GM13977 (cell line): ENCODE results near the gene AP2S1.

Source experiments
- DNase-seq: peaks from one replicate; pipeline ENCODE4 v3.0.0; 2012; ENCODE audit warnings: low spot score
- CTCF ChIP-seq: IDR thresholded peaks from 2 replicates; pipeline ENCODE4 v1.5.1; 2012; ENCODE audit warnings: mild to moderate bottlenecking, control low read depth; ENCODE audit not compliant: insufficient read depth; ENCODE audit errors: extremely low read depth, missing control alignments
- in situ Hi-C: fragments of 300-500 bp; cut with MboI; formaldehyde crosslinking; loops from one replicate; pipeline ENCODE4 v1.12.0; 2022; ENCODE audit warnings: low sequenced_read_pairs, low pct_unique_long_range_greater_than_20kb, mixed read lengths, inconsistent platforms; ENCODE audit not compliant: unreplicated experiment

AP2S1 gene

DNA sequence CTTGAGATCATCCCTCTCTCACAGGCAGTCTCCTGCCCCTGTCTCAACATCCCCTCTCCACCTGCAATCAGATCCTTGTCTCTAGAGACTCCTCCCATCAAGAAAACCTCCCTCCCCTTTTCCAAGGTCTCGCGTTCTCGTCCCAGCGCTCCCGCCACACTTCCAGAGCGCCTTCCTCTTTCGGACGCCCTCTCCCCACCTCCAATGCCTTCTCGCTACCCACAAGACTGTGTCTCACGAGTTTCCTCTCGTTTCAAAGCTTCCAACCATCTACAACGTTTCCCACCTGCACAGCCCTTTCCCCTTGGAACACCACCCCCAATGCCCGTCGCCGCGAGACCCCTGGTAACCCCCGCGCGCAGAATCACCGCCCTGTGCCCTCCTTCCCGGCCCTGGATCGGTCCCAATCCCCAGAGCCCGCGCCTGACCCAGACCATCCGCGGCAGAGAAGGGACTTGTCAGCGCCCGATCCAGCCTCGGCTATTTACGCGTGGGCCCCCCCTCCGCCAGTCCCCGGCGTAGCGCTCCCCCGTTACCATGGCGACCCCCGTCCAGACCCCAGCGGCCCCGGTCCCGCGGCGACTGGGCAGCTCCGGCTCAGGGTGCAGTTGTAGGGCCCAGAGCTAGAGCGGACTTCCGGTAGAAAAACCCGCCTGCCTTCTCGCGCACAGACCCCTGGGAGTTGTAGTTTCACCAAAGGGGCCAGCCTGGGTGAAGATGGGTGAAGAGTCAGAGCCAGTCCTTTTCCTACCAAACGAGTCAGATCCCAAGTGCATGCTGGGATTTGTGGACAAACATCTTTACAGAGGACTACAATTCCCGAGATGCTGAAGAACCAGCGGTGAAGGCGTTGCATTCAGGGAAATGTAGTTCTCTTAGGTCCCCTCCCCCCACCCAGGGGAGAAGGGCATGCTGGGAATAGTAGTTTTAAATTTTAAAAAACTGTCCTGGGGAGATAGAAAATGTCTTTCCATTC lies at the start of gene AP2S1:
TSS of gene AP2S1 (minus strand) at position 619 of the 976 bp plus-strand sequence. CDS start at position 539, 80 bp downstream.
- DNase-seq, result peak; percentile 97
- in situ Hi-C loops, result loop anchor here (10.0 kb wide), 1 partner anchor 134 kb away; no protein-coding TSS in a partner anchor
- no peak for TF ChIP-seq CTCF

- no peak for TF ChIP-seq CTCF
- DNase-seq, result no peak
- in situ Hi-C loops, result no loop called here
Observed at GRCh38 chr19:46900341-46900740, 49.7 kb upstream of the AP2S1 start.

- in situ Hi-C loops, result no loop called here
- no peak for DNase-seq
- no peak for TF ChIP-seq CTCF
Observed at GRCh38 chr19:46898731-46899130, 48.1 kb upstream of the AP2S1 start.

DNA sequence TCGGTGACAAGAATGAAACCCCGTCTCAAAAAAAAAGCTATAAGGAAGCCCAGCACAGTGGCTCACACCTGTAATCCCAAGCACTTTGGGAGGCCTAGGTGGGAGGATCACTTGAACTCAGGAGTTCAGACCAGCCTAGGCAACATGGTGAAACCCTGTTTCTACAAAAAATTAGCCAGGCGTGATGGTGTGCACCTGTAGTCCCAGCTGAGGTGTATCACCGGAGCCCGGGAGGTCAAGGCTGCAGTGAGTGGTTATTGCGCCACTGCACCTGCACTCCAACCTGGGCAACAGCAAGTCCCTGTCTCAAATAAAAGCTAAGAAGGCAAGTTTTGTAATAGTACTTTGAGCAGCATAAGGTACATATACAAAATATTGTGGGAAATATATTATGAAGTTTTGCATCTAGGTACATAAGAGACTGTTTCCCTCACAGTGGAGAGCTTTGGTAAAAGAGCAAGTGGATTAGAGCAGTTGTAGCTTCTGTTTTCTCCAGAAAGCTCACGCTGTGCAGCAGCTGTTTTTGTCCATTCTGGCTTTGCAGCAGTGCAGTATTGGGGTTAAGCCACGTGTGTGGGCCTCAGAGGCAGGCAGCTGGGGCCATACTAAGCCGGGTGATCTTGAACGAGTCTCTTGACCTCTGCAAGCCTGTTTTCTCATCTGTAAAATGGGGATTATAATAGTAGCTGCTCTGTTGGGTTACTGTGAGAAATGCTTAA lies 45.6 kb upstream of the AP2S1 start:
- no peak for DNase-seq
- in situ Hi-C loops, result no loop called here
- no peak for TF ChIP-seq CTCF

- in situ Hi-C loops, result no loop called here
- peak; percentile 35 for DNase-seq
- no peak for TF ChIP-seq CTCF
Observed at GRCh38 chr19:46892252-46893179, 41.9 kb upstream of the AP2S1 start.
